Breast epithelium (tissue), 3 donors: ENCODE data around the gene EAPP.

ENCODE experiments used
- CTCF ChIP-seq, 3 donors: fragments of 450-650 bp; IDR thresholded peaks; one replicate each; pipeline ENCODE4 v1.5.1; 2016 to 2017; ENCODE audit warnings: antibody characterized with exemption in 3 of 3, mild to moderate bottlenecking in 3 of 3, moderate library complexity in 3 of 3
- POLR2A ChIP-seq: fragments of 450-650 bp; IDR thresholded peaks from one replicate; pipeline ENCODE4 v1.6.1; 2016; ENCODE audit warnings: antibody characterized with exemption, mild to moderate bottlenecking, moderate library complexity
- POLR2AphosphoS5 ChIP-seq, 3 donors: sonication (generic); formaldehyde crosslinking; IDR thresholded peaks; one replicate each; pipeline ENCODE4 v1.6.1; 2017; ENCODE audit warnings: antibody characterized with exemption in 3 of 3

DNA sequence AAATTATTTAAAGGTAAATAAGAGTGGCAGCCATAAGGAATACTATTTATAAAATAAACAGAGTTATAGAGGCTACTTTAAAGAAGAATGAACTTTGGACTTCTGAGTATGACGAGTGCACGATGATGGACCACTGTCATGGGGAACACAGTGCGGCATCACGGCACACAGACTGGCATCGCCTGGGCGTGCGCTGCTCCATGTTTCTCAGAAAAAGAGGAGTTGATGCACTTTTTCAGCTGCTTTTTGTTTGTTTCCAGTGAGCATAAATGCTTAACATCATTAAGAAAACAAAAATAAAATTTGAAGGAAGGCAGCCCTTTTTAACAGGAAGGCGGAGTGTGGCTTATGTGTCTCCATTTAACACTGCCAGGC, 23.3 kb upstream of the EAPP start:
- TF ChIP-seq POLR2AphosphoS5 (IDR thresholded peaks at IDR 0.05) (no peak), CTCF (IDR thresholded peaks at IDR 0.05) (no peak), POLR2A (no peak)
